T-helper 1 cell treated with Interleukin-12 subunit alpha and Interleukin-12 subunit beta and Interleukin-4 antibody, amounts not matched to agents 30 μg/mL and 1 μg/mL, for 36 hours (primary cell): ENCODE data around the gene CD48.
"Not testable (repeated sequence)": the region's sequence is repeated elsewhere in the genome, so short reads cannot be mapped to it uniquely, and the experiment has no call there.

ENCODE experiments used
- H3K27ac Mint-ChIP-seq: one replicate; pipeline ENCODE4 v1.8.0; 2021; ENCODE audit warnings: mild to moderate bottlenecking, mixed read lengths
- H3K27me3 Mint-ChIP-seq: one replicate; pipeline ENCODE4 v1.8.0; 2021; ENCODE audit warnings: low read depth, mixed read lengths
- H3K36me3 Mint-ChIP-seq: one replicate; pipeline ENCODE4 v1.8.0; 2021; ENCODE audit warnings: low read depth, mixed read lengths
- H3K4me1 Mint-ChIP-seq: one replicate; pipeline ENCODE4 v1.8.0; 2021; ENCODE audit warnings: low read depth, mixed read lengths
- H3K4me3 Mint-ChIP-seq: one replicate; pipeline ENCODE4 v1.8.0; 2021; ENCODE audit warnings: mild to moderate bottlenecking, moderate library complexity, mixed read lengths
- H3K9me3 Mint-ChIP-seq: one replicate; pipeline ENCODE4 v1.8.0; 2021; ENCODE audit warnings: mixed read lengths

Gene CD48

DNA sequence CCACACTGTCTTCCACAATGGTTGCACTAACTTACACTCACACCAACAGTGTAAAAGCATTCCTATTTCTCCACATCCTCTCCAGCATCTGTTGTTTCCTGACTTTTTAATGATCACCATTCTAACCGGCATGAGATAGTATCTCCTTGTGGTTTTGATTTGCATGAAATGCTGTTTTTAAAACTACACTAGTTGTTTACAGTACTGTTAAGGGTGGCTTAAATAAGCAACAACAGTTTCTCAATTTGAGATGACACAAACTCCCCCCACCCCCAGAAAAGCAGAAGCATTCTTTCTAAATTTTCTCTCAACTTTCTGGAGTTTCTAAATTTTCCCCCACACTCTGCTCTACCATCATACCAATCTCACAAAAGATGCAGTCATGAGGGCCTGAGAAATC is 20.4 kb upstream of the CD48 start:
- Mint-ChIP-seq H3K4me1 (peaks cover 33% of the 10 kb centered on the region), H3K36me3 (peaks cover 43% of the 10 kb centered on the region), H3K27ac (peak overlapping the region; percentile 3), H3K9me3 (peaks cover 36% of the 10 kb centered on the region), H3K27me3 (no peaks in the 10 kb centered on the region), H3K4me3 (no peak overlapping the region)

DNA sequence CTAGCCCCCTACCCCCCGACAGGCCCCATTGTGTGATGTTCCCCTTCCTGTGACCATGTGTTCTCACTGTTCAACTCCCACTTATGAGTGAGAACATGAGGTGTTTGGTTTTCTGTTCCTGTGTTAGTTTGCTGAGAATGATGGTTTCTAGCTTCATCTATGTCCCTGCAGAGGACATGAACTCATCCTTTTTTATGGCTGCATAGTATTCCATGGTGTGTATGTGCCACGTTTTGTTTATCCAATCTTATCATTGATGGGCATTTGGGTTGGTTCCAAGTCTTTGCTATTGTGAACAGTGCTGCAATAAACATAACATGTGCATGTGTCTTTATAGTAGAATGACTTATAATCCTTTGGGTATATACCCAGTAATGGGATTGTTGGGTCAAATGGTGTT is 19.9 kb upstream of the CD48 start:
- Mint-ChIP-seq H3K9me3 (peaks cover 33% of the 10 kb centered on the region), H3K4me1 (peaks cover 33% of the 10 kb centered on the region), H3K36me3 (peaks cover 41% of the 10 kb centered on the region)
- not testable (repeated sequence) for H3K27me3 Mint-ChIP-seq, H3K27ac Mint-ChIP-seq, H3K4me3 Mint-ChIP-seq

- Mint-ChIP-seq H3K27me3 (no peaks in the 10 kb centered on the region), H3K36me3 (peaks cover 8% of the 10 kb centered on the region), H3K9me3 (peaks cover 9% of the 10 kb centered on the region)
Observed at GRCh38 chr1:160727316-160727640, 15.7 kb upstream of the CD48 start.

DNA sequence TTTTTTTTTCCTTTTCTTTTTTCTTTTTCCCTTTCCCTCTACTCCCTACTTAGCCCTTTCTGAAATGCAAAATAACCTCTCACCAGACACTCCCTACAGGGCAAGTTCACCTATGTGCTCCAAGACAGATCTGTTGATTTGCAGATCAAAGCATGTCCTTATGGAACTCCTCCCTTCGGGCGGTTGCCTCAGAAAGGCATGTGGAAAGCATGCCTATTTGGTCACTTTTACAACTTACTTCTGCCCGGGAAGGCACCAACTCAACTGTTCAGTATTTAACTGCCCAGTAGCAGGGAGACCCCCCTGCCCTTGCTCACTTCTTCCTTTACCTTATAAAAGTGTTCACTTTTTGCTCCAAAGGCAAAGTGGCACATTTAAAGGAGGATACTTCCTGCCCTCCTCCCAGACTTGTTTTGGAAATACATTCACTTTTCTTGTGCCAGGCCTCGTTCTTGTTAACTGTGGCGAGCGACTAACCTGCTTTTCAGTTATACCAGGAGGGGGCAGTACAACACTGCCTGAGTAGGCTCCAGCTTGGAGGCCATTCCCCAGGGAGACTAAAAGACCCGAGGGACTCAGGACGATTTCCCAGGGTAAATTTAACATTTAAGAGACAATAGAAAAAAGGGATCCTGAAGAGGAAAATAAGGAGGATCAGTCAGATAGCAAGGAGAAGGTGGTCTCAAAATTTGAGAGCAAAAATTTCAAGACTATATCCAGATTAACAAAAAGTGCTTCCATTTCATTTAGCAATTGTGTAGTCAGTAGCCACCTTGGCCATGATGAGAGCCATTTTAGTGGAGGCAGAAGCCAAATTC is 15.1 kb upstream of the CD48 start:
- Mint-ChIP-seq H3K27me3 (no peaks in the 10 kb centered on the region), H3K4me1 (peaks cover 26% of the 10 kb centered on the region), H3K9me3 (peaks cover 3% of the 10 kb centered on the region), H3K4me3 (no peak overlapping the region), H3K27ac (no peak overlapping the region), H3K36me3 (peaks cover 3% of the 10 kb centered on the region)

More at GRCh38 chr1:160727316-160727640, 15.7 kb upstream of the CD48 start:
- Mint-ChIP-seq H3K4me3 (no peak overlapping the region), H3K27ac (no peak overlapping the region), H3K4me1 (peaks cover 29% of the 10 kb centered on the region)

DNA sequence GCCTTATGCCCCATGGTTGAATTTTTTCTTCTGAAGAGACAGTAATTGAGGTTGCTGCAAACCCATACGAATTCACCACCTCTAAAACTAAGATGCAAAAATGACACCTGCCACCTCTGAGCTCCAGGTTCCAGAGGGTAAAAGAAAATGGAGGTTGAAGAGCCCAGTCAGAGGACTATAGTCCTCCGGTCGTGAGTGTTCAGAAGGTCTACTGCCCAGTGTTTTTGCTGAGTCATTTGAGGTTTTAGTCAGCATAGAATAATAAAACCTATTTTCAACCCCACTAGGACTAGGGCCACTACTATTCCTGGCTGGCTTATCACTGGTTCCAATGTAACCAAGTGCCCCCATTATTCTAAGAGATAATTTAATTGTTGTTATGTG is 14.5 kb upstream of the CD48 start:
- Mint-ChIP-seq H3K36me3 (no peaks in the 10 kb centered on the region), H3K27me3 (no peaks in the 10 kb centered on the region), H3K4me3 (no peak overlapping the region), H3K9me3 (no peaks in the 10 kb centered on the region), H3K4me1 (peaks cover 23% of the 10 kb centered on the region), H3K27ac (no peak overlapping the region)

DNA sequence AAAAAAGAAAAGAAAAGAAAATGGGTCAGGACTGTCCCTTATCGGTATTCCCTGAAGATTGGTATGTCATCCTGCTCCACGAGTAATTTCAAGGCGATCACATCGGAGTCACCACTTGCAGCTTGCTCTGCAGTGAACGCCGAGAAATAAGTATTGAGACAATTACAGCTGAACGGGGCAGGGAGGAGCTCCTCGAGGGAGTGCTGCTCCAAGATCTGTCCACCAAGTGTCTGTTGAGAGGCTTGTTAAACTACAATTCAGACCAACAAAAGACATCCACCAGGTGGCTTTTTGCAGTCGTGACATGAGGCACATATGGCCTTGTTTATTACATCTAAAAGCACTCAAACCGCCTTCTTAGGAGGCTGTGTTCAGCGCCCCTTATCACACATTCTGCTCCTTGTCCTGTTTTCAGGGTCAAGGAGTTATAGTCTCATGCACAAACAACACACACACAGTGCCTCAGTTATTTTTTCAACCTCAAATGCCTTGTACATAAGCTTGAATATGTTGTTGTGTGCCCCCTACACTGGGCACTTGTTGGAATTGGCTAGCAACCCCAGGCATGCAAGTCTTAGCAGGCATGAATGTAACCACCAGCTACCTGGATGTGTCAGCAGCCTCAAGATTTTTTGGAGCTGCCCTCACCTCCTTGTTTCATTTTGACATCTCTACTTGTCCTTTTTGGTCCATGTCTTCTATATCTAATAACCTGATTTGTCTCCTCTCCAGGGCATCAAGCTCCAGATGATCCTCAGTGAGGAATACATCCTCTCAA is 13.0 kb upstream of the CD48 start:
- peaks cover 31% of the 10 kb centered on the region for H3K4me1 Mint-ChIP-seq
- H3K36me3 Mint-ChIP-seq = no peaks in the 10 kb centered on the region
- no peaks in the 10 kb centered on the region for H3K9me3 Mint-ChIP-seq
- H3K27me3 Mint-ChIP-seq = no peaks in the 10 kb centered on the region
- H3K4me3 Mint-ChIP-seq = no peak overlapping the region
- peak overlapping the region; percentile 42 for H3K27ac Mint-ChIP-seq

DNA sequence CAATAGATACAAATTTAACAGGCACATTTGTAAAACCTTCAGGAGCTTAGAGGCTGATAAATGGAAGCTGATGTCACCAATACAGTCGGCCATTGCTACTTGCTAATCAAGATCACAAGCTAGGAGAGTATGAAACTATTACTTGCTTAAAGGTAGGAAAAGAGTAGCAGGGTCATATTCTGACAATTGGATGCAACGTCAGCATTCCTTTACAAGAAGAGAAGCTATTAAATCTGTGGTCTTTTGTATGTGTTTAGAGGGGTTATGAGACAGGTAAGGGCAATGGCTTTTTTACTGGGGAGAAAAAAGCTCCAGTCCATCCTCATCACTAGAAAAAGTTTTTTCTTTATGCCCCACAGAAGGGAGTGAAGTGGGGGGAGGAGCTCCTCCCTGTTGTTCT is 11.7 kb upstream of the CD48 start:
- H3K4me3 Mint-ChIP-seq = no peak overlapping the region
- no peaks in the 10 kb centered on the region for H3K36me3 Mint-ChIP-seq
- peaks cover 31% of the 10 kb centered on the region for H3K4me1 Mint-ChIP-seq
- H3K27ac Mint-ChIP-seq = no peak overlapping the region
- H3K9me3 Mint-ChIP-seq = no peaks in the 10 kb centered on the region
- no peaks in the 10 kb centered on the region for H3K27me3 Mint-ChIP-seq

DNA sequence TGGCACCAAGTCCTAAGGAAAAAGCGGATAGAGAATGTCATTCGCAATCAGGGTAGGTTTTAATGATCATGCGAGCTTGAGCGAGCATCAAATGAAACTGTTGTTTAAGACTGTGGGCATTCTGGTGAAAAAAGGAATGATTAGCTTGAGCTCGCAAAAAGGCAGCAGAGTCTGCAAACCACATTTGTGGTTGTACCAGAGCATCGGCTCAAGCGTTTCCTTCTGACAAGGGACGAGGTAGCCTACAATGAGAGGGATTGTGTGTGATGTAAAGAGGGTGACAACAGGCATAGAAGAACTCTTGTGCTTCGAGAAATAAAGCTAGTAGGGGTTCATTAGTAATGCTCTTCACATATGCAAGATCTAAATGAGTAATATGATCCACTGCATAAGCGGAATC is 11.1 kb upstream of the CD48 start:
- Mint-ChIP-seq H3K27me3 (no peaks in the 10 kb centered on the region), H3K4me1 (peaks cover 31% of the 10 kb centered on the region), H3K27ac (no peak overlapping the region), H3K9me3 (no peaks in the 10 kb centered on the region), H3K36me3 (no peaks in the 10 kb centered on the region), H3K4me3 (no peak overlapping the region)

- Mint-ChIP-seq H3K9me3 (no peaks in the 10 kb centered on the region), H3K4me3 (no peak overlapping the region), H3K4me1 (peaks cover 39% of the 10 kb centered on the region), H3K27ac (no peak overlapping the region), H3K27me3 (no peaks in the 10 kb centered on the region), H3K36me3 (no peaks in the 10 kb centered on the region)
Observed at GRCh38 chr1:160721473-160721872, 9.9 kb upstream of the CD48 start.

DNA sequence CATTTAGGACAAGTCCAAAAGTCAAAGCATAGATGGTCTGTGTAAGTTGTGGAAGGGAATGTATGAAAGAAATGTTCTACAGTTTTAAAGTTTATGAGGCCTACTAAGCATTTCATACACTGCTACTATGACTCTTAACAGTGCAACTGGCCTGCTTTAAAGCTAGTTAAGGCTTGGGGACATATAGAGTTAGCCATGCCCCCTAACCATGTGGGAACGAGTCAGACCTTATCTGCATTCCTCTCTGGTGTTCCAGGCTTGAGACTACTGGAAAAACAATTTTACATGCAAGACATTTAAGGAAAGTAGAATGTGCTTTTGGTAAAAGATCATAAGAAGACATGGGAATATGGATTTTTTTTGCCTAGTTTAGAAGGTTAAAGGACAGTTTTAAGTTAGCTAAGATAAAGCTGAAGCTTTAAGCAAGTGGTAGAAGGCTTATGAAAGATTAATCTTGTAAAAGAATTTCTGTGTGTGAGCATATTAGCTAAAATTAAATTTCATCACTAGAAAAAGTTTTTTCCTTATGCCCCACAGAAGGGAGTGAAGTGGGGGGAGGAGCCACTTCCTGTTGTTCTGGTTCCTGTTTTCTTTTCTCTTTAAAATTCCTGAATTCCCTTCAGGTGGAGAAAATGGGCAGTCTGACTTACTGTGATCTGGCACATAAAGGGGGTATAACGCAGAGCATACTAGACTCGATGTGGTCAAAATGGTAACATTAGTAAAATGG is 8.9 kb upstream of the CD48 start:
- H3K4me1 Mint-ChIP-seq = peaks cover 44% of the 10 kb centered on the region
- H3K9me3 Mint-ChIP-seq = no peaks in the 10 kb centered on the region
- no peaks in the 10 kb centered on the region for H3K36me3 Mint-ChIP-seq
- H3K4me3 Mint-ChIP-seq = no peak overlapping the region
- no peak overlapping the region for H3K27ac Mint-ChIP-seq
- H3K27me3 Mint-ChIP-seq = no peaks in the 10 kb centered on the region

GRCh38 chr1:160718210-160718609 is 6.6 kb upstream of the CD48 start:
- Mint-ChIP-seq H3K9me3 (no peaks in the 10 kb centered on the region), H3K4me1 (peaks cover 38% of the 10 kb centered on the region), H3K36me3 (no peaks in the 10 kb centered on the region), H3K27me3 (no peaks in the 10 kb centered on the region), H3K4me3 (no peak overlapping the region), H3K27ac (no peak overlapping the region)

- H3K36me3 Mint-ChIP-seq = no peaks in the 10 kb centered on the region
- no peaks in the 10 kb centered on the region for H3K9me3 Mint-ChIP-seq
- no peak overlapping the region for H3K4me3 Mint-ChIP-seq
- no peaks in the 10 kb centered on the region for H3K27me3 Mint-ChIP-seq
- H3K4me1 Mint-ChIP-seq = peaks cover 39% of the 10 kb centered on the region
- no peak overlapping the region for H3K27ac Mint-ChIP-seq
Observed at GRCh38 chr1:160717306-160717705, 5.7 kb upstream of the CD48 start.

DNA sequence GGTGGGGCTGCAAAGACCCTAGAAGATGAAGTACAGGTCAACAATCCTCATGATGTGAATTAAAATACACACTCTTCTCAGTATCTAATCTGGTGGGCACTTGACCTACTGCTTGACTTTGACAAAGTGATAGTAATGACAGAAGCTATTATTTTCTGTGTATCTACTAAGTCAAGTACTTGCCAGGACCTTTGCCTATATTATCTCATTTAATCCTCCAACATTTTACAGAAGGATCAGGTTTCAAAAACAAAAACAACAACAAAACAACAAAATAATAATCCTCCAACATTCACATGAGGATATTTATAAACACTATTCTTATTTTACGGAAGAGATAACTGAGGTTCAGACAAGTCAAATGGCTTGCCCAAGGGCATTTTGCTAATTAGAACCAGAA is 4.4 kb upstream of the CD48 start:
- peaks cover 42% of the 10 kb centered on the region for H3K4me1 Mint-ChIP-seq
- no peak overlapping the region for H3K4me3 Mint-ChIP-seq
- H3K27me3 Mint-ChIP-seq = no peaks in the 10 kb centered on the region
- no peak overlapping the region for H3K27ac Mint-ChIP-seq
- peaks cover 2% of the 10 kb centered on the region for H3K36me3 Mint-ChIP-seq
- no peaks in the 10 kb centered on the region for H3K9me3 Mint-ChIP-seq

DNA sequence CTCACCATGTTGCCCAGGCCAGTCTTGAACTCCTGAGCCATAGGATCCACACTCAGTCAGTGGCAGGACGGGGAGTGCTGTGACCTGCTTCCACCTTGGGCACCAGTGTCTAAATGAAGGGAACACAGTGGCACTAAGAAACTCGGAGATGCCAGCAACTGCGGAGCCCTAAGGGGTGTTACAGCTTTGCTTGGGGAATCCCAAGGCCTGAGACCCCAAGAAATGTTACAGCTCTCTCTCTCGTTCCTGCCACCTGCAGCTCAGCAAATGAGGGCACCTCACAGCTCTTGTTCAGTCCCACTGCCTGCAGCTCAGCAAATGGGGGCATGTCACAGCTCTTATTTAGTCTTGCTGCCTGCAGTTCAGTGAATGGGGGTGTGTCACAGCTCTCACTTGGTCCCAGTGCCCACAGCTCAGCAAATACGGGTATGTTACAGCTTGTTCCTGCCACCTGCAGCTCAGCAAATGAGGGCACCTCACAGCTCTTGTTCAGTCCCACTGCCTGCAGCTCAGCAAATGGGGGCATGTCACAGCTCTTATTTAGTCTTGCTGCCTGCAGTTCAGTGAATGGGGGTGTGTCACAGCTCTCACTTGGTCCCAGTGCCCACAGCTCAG is 2.5 kb upstream of the CD48 start:
- H3K9me3 Mint-ChIP-seq, H3K4me3 Mint-ChIP-seq, H3K27ac Mint-ChIP-seq, H3K36me3 Mint-ChIP-seq, H3K27me3 Mint-ChIP-seq: not testable (repeated sequence)
- H3K4me1 Mint-ChIP-seq = peaks cover 35% of the 10 kb centered on the region
